SIG-M5 (cell line): ENCODE data around the gene ZNF652.

Experiments
- DNase-seq: peaks from one replicate; lab custom pipeline; 2025; lab: John Stamatoyannopoulos, UW

Gene ZNF652

DNA sequence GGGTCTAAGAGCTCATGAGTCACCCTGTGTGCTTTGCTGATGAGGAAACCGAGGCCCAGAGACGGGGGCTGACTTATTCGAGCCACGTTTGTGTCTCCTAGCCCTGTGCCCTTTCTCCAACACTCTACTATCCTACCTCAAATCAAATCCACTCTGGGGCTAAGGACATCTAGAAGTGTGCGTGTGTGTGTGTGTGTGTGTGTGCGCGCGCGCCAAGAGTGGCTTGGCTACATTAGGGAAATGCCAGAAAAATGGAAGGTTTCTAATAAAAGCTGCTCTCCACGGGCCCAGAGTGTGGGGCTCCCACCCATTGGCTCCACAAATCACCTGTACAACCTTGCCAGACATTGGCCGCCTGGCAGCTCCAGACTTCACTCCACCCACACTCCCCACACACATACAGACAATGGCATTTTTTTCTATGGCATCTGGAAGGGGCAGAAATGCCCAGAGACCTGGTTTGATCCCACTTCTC, 101.2 kb downstream of the ZNF652 start:
- peak; percentile 70 for DNase-seq

DNA sequence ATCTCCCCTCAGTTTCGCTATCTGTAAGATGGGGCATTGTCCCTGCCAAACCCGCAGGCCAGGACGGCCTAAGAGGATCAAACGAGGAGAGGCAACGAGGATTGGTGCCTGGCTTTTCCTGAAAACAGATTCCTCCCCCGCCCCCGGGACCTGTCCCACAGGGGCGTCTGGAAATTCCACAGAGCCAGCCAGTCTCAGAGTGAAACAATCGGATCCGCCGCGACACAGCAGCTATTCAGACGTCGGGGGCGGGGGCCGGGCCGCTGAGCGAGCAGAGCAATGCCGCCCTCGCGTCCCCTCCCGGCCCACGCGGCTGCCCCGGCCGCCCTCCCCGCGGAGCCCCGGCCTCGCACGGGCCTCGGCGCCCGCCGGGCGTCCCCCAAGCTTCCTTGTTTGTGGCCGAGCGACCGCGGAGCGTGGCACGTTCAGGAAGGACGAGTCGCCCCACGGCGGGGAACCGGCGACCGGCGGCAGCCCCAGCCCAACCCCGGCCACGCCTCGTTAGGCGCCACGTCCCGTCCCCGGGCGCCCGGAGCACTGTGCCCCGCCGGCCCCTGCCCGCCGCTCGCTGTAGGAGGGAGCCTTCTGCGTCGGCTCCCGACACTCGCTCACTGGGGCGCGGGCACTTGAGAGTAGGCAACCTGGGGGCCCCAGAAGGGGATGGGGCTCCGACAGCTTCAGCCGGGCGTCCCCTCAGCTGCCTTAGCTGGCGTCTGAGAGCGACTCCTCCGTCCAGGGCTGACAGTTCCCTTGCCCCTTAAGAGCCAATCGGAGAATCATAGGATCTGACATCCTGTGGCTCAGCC, 101.8 kb downstream of the ZNF652 start:
- no peak for DNase-seq

DNA sequence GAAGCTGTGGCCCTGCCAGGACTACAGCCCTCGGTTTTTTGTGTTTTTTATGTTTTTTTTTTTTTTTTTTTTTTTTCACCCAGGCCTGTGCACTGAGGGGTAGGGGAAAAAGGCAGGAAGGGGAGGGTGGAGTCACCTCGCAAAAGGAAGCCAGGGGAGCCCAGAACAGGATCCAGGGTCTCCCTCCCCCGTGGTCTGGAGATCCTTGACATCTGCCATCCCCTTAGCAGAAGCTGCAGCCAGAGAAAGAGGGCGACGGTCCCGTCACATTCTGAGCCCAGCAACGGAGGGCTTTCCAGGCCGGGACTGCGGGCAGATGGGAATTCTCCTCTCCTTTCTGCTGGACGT, 102.4 kb downstream of the ZNF652 start:
- no peak for DNase-seq

DNA sequence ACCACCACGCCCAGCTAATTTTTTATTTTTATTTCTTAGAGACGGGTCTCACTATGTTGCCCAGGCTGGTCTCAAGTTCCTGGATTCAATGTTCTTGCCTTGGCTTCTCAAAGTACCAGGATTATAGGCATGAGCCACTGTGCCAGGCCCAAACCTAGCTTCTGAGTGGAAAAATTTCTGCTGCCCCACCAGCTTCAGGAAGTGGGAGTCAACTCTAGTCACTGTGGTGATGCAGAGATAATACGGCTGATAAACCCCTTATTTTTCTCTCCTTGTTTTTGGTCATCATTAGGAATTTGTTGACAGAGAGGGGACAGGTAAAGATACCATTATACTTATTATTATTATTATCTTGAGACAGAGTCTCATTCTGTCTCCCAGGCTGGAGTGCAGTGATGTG, 103.7 kb downstream of the ZNF652 start:
- DNase-seq: no peak

DNA sequence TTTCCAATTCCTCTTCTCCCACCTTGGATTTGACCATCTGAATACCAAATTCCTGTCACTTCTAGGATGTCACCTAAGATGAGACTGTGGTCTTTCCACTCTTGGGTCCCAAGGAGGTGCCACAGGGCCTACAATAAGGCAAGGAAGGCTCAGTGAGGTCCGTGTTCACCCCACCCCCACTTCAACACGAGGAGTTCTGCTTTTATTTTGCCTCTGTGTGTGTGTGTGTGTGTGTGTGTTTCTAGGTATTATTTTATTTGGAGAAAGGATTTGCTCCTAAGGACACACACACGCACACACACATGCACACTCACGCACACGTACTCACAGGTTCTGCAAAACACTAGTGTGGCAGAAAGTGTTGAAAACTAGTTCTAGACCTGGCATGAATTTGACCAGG, 106.9 kb downstream of the ZNF652 start:
- DNase-seq: no peak

DNA sequence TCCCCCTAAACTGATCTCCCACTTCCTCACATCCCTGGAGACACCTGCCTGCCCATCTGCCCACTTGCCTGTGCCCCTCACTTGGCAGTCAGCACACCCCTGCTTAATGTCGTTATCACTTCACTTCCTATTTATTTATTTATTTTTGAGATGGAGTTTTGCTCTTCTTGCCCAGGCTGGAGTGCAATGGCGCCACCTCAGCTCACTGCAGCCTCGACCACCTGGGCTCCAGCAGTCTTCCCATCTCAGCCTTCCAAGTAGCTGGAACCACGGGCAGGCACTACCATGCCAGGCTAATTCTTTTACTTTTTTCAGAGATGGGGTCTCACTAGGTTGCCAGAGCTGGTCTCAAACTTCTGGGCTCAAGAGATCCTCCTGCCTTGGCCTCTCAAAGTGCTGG, 108.0 kb downstream of the ZNF652 start:
- DNase-seq: no peak

DNA sequence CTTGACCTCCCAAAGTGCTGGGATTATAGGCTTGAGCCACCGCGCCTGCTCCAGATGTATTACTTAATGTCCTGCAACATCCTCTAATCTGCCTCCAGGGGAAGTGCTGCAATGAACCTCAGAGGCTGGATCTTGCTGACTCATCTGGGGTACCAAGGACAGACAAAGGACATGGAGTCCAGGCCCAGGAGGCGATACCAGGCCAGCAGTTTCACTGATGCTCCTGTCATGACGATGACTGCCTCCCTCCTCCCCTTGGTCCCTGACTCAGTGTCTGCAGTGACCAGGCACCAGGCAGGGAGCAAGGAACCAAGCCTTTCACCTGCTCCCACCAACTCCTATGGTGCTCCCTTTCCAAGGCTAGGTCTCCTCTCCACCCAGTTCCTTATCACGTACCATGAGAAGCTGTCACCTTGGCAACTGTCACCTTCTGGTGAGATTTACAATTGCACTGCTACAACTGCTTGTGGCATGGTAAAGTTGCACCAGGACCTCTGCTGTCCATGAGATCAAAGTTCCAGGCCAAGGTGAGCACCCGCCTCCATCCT, 109.8 kb downstream of the ZNF652 start:
- DNase-seq: peak; percentile 23

DNA sequence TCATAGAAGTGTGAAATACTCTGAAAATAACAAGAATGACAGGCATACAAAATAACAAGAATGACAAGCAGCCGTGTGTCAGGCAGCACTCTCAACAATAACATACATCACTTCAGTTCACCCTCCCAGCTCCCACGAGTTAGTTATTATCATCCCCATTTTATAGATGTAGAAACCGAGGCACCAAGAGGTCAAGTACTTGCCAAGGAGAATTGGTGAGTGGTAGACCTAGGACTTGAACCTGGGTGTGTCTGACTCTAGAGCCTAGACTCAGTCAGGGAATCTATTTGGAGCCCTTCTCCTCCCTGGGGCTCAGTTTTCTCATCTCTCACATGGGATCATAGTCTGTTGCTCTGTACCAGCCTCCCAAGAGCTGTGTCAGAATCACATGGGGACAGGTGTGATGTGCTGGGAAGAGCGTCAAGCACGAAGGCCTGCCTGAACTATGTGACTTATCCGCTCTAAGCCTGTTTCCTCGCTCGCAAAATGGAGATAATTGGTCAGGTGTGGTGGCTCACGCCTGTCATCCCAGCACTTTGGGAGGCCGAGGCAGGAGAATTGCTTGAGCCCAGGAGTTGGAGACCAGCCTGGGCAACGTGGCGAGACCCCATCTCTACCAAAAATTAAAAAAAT, 112.0 kb downstream of the ZNF652 start:
- no peak for DNase-seq

DNA sequence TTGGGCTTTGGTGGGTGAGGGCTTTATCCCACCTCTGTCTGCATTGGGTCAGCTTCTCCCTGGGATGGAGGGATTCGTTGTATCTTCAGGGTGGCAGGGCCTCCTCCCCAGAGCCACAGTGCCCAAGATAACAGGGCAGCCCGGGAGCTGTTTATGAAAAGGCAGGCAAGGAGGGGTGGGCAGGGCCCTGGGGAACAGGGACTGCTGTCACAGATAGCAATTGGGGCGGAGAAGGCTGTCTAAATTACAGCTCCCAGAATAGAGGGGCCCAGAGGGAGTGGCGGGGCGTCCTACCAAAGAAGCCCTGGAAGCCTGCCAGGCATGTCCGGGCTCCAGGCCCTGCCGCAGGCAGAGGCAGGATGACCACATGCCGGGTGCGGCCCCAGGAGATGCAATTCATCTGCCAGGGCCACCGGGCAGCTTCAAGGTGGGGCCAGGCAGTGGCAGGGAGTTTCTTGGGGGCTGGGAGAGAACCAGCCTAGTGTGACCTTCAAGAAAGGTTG, 112.7 kb downstream of the ZNF652 start:
- no peak for DNase-seq

DNA sequence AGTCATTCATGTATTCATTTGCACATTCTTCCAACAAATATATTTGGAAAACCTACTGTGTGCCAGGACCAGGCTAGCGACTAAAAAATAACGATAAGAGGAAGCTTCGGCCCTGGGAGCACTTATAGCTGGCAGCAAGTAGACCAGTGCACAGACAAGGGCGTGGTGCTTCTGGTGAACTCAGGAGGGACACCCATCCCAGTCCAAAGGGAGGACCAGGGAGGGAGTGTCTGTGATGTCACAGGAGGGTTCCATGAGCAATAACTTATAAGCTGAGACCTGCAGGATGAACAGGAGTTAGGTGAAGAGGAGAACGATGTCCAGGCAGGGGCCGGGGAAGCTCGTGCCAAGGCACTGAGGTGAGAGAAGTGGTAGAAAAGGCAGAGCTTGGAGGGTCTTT, 114.1 kb downstream of the ZNF652 start:
- DNase-seq: no peak

DNA sequence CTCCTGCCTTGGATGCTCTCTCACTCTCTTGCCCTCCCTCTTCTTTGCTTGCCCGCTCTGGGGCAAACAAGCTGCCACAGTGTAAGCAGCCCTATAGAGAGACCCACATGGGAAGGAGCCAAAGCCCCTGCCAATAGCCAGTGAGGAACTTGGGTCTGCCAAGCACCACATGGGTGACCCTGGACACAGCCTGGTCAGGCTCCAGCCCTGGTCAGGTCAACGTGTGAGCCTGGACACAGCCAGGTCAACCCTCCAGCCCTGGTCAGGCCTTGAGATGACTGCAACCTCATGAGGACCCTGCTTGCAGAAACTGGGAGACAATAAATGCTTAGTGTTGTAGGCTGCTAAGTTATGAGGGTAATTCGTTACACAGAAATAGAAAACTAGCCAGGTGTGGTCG, 117.2 kb downstream of the ZNF652 start:
- no peak for DNase-seq
